HepG2 (cell line): ENCODE data around the gene RPS2. TPM values are rescaled to one million over a fixed set of nuclear protein-coding genes. Genes with fewer than 3 reads are reported as not detected.

Experiments used
- ARNTL ChIP-seq: sonication (generic); formaldehyde crosslinking; IDR thresholded peaks from 2 replicates; pipeline ENCODE4 v1.4.0; 2020; ENCODE audit warnings: mild to moderate bottlenecking, missing genetic modification reagents
- BORCS8-MEF2B ChIP-seq: sonication (generic); formaldehyde crosslinking; IDR thresholded peaks from 2 replicates; pipeline ENCODE4 v1.8.0; 2022; ENCODE audit warnings: mild to moderate bottlenecking, missing genetic modification reagents
- HIC2 ChIP-seq: sonication (generic); formaldehyde crosslinking; IDR thresholded peaks from 2 replicates; pipeline ENCODE4 v1.9.0; 2022; ENCODE audit warnings: low read depth, missing genetic modification reagents
- KMT2A ChIP-seq: sonication (generic); formaldehyde crosslinking; IDR thresholded peaks from 2 replicates; pipeline ENCODE4 v1.4.0; 2020; ENCODE audit warnings: missing genetic modification reagents
- SALL2 ChIP-seq: sonication (generic); formaldehyde crosslinking; IDR thresholded peaks from 2 replicates; pipeline ENCODE4 v1.8.1; 2023; ENCODE audit warnings: mild to moderate bottlenecking, missing genetic modification reagents, inconsistent platforms
- SKI ChIP-seq: fragments of 450-650 bp; IDR thresholded peaks from one replicate; pipeline ENCODE4 v1.6.1; 2018; ENCODE audit warnings: mild to moderate bottlenecking; ENCODE audit not compliant: partially characterized antibody
- TCF12 ChIP-seq, 2 experiments: fragments of 450-650 bp in 1 of 2; sonication (generic) in 1 of 2; formaldehyde crosslinking in 1 of 2; IDR thresholded peaks; 2 replicates each; pipeline versions ENCODE4 v1.6.1 to v1.8.0; 2017 to 2022; ENCODE audit warnings: antibody characterized with exemption in 1 of 2, mild to moderate bottlenecking in 1 of 2, missing genetic modification reagents in 1 of 2, moderate library complexity in 1 of 2
- YEATS2 ChIP-seq: sonication (generic); formaldehyde crosslinking; IDR thresholded peaks from 2 replicates; pipeline ENCODE4 v1.4.0; 2020; ENCODE audit warnings: missing genetic modification reagents, borderline replicate concordance
- ZFP91 ChIP-seq: sonication (generic); formaldehyde crosslinking; IDR thresholded peaks from 2 replicates; pipeline ENCODE4 v1.9.0; 2022; ENCODE audit warnings: missing genetic modification reagents, mild to moderate bottlenecking, borderline replicate concordance
- ZGPAT ChIP-seq: IDR thresholded peaks from 2 replicates; pipeline ENCODE4 v1.6.1; 2016; ENCODE audit warnings: mild to moderate bottlenecking
- ZKSCAN5 ChIP-seq: sonication (generic); formaldehyde crosslinking; IDR thresholded peaks from 2 replicates; pipeline ENCODE4 v1.5.1; 2020; ENCODE audit warnings: mild to moderate bottlenecking, missing genetic modification reagents
- ZKSCAN8 ChIP-seq: IDR thresholded peaks from 2 replicates; pipeline ENCODE4 v1.6.1; 2016; ENCODE audit warnings: borderline replicate concordance, missing genetic modification reagents, missing compliant biosample characterization
- ZNF317 ChIP-seq: sonication (generic); formaldehyde crosslinking; IDR thresholded peaks from 2 replicates; pipeline ENCODE4 v1.5.0; 2020; ENCODE audit warnings: mild to moderate bottlenecking, missing genetic modification reagents
- ZNF614 ChIP-seq: IDR thresholded peaks from 2 replicates; pipeline ENCODE4 v1.6.1; 2018; ENCODE audit warnings: missing biosample characterization, missing genetic modification reagents, inconsistent platforms, borderline replicate concordance
- ZNF879 ChIP-seq: sonication (generic); formaldehyde crosslinking; IDR thresholded peaks from 2 replicates; pipeline ENCODE4 v1.8.1; 2023; ENCODE audit warnings: missing genetic modification reagents
- polyA plus RNA-seq, 8 experiments: library from polyadenylated mRNA; depleted of rRNA in 3 of 8; stranded (reverse) in 7 of 8; unstranded in 1 of 8; fragments of >200 nt; fragmentation: Illumina TruSeq in 4 of 8; extraction: Trizol in 4 of 8; gene quantifications; 2 replicates each; pipeline versions ENCODE4 v1.2.1 to v1.2.3, GENCODE V29; 2011 to 2016; ENCODE audit warnings: low read depth in 4 of 8, missing spikeins in 1 of 8, mixed read lengths in 1 of 8; ENCODE audit not compliant: insufficient read depth in 1 of 8
- total RNA-seq, 5 experiments: library from RNA; depleted of rRNA; stranded (reverse); fragments of >200 nt; fragmentation: Illumina TruSeq; extraction: Trizol; gene quantifications; 2 replicates each; pipeline ENCODE4 v1.2.3, GENCODE V29; 2016; ENCODE audit warnings: low read depth in 1 of 5
- TF ChIP-seq, protein P1 (sequence below): sonication (generic); formaldehyde crosslinking; IDR thresholded peaks from 2 replicates; pipeline ENCODE4 v1.5.0; 2020; ENCODE audit warnings: missing genetic modification reagents, mild to moderate bottlenecking, borderline replicate concordance
- TF ChIP-seq, protein P2 (sequence below): sonication (generic); formaldehyde crosslinking; IDR thresholded peaks from 2 replicates; pipeline ENCODE4 v1.5.1; 2020; ENCODE audit warnings: mild to moderate bottlenecking, moderate library complexity, missing genetic modification reagents
- TF ChIP-seq, protein P3 (sequence below): sonication (generic); formaldehyde crosslinking; IDR thresholded peaks from 2 replicates; pipeline ENCODE4 v1.4.0; 2020; ENCODE audit warnings: missing genetic modification reagents

RPS2 gene
- total and polyA plus RNA-seq, 2 of the 13 experiments (the other 11 are each of a cell fraction or from before 2014, with no cell fraction given): 1,908 to 4,514 TPM

DNA sequence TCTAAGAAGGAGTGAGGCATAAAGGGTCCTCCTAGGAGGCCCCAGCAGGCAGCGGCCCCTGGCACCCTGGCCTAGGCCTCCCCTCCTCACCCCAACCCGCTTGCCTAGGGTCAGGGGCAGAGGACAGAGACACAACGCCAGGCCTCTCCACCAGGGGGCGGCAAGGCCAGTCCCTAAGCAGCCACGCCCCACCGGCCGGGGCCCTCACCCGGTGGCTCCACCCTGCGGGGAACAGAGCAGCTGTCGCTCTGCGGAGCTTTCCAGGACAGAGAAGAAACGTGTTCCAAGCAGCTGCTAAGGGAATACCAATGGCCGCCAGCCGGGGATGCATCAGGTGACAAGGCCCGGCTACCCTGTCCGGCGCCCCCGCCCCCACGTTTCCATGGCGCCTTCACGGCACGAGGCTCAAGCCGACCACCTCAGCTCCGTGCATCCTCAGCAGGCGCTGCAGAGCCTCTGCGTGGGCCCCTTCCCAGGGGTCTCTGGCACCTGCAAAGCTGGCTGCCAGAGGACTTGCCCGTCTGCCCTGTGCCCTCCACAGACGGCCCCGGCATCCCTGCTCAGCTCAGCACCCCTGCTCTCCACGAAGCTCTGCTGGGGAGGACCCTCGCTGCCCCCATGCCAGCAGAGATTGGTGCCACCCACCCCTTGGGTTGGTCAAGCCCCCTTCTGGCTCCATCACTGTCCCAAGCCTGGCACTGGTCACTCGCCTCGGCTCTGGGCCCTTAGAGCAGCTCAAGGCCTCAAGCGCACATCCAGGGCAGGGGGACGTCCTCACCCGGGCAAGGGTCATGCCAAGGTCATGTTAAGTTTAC lies 39.4 kb upstream of the RPS2 start (continued):
- TF ChIP-seq ZGPAT (CRISPR knock-in tag) (peak; percentile 78), ZNF317 (CRISPR knock-in tag) (no peak), ZKSCAN8 (CRISPR knock-in tag) (peak; percentile 68; the same call in 1 of the 2 replicates), HIC2 (peak; percentile 66; the same call in 1 of the 2 replicates), TCF12 (IDR thresholded peaks at IDR 0.05) (no peak), TCF12 (CRISPR knock-in tag; IDR thresholded peaks at IDR 0.05) (no peak), BORCS8-MEF2B (0 out of 2 replicates have a peak, but pooled peaks have one; percentile 35), ZNF614 (peak; percentile 72; the same call in 1 of the 2 replicates), ARNTL (CRISPR knock-in tag) (0 out of 2 replicates have a peak, but pooled peaks have one; percentile 27), KMT2A (0 out of 2 replicates have a peak, but pooled peaks have one; percentile 24), ZFP91 (peak; percentile 75), SALL2 (peak; percentile 68; the same call in 1 of the 2 replicates), YEATS2 (peak; percentile 64; the same call in 1 of the 2 replicates), SKI (peak; percentile 19), ZKSCAN5 (no peak), ZNF879 (no peak)
- TF ChIP-seq, protein P1, sequence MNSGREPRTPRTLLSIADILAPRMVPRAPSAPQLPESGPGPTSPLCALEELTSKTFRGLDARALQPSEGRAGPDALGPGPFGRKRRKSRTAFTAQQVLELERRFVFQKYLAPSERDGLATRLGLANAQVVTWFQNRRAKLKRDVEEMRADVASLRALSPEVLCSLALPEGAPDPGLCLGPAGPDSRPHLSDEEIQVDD: 0 out of 2 replicates have a peak, but pooled peaks have one; percentile 63
- TF ChIP-seq, protein P2, sequence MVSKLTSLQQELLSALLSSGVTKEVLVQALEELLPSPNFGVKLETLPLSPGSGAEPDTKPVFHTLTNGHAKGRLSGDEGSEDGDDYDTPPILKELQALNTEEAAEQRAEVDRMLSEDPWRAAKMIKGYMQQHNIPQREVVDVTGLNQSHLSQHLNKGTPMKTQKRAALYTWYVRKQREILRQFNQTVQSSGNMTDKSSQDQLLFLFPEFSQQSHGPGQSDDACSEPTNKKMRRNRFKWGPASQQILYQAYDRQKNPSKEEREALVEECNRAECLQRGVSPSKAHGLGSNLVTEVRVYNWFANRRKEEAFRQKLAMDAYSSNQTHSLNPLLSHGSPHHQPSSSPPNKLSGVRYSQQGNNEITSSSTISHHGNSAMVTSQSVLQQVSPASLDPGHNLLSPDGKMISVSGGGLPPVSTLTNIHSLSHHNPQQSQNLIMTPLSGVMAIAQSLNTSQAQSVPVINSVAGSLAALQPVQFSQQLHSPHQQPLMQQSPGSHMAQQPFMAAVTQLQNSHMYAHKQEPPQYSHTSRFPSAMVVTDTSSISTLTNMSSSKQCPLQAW: 0 out of 2 replicates have a peak, but pooled peaks have one; percentile 27
- TF ChIP-seq, protein P3, sequence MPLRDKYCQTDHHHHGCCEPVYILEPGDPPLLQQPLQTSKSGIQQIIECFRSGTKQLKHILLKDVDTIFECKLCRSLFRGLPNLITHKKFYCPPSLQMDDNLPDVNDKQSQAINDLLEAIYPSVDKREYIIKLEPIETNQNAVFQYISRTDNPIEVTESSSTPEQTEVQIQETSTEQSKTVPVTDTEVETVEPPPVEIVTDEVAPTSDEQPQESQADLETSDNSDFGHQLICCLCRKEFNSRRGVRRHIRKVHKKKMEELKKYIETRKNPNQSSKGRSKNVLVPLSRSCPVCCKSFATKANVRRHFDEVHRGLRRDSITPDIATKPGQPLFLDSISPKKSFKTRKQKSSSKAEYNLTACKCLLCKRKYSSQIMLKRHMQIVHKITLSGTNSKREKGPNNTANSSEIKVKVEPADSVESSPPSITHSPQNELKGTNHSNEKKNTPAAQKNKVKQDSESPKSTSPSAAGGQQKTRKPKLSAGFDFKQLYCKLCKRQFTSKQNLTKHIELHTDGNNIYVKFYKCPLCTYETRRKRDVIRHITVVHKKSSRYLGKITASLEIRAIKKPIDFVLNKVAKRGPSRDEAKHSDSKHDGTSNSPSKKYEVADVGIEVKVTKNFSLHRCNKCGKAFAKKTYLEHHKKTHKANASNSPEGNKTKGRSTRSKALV (CRISPR knock-in tag): peak; percentile 65; the same call in 1 of the 2 replicates
